Measurements from ENCODE around the gene PROS1. TPM values are rescaled to one million over a fixed set of nuclear protein-coding genes. Genes with fewer than 3 reads are reported as not detected.
A peak's percentile ranks its signal among the peaks of the same experiment; 100 is the strongest.

Gene PROS1
- total RNA-seq, 1 donor from 2014 or later, result 49.5 TPM

DNA sequence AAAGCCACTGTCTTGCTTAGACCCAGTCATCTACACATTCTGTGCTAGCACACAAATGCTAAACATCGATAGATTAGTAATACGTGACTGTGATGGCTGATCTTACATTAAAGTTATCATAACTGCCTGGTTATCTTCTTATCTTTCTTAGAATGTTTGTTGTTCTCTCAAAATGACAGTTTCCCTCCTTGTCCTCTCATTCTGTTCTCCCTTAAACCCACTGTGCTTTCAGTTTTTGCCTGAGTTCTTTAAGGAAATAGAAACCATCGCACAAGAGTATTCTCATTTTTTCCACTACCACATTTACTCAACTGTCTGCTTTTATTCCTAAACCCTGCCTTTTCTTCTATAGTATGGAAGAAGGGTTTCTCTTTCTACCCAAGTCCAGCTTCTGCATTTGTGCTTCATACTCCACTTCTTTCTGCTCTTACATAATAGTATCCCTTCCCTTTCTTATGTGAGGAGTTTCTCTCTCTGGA lies 37.6 kb upstream of the PROS1 start:
- Histone ChIP-seq H3K27me3 (ENCODE audit: low read depth) (no peaks in the 10 kb centered on the region), H3K4me3 (no peak overlapping the region), H3K9me3 (no peaks in the 10 kb centered on the region), H3K27ac (no peak overlapping the region), H3K4me1 (no peaks in the 10 kb centered on the region), H3K36me3 (no peaks in the 10 kb centered on the region)
- ATAC-seq (peak; percentile 30 to 32), DNase-seq (no peak)
- TF ChIP-seq, protein P1, sequence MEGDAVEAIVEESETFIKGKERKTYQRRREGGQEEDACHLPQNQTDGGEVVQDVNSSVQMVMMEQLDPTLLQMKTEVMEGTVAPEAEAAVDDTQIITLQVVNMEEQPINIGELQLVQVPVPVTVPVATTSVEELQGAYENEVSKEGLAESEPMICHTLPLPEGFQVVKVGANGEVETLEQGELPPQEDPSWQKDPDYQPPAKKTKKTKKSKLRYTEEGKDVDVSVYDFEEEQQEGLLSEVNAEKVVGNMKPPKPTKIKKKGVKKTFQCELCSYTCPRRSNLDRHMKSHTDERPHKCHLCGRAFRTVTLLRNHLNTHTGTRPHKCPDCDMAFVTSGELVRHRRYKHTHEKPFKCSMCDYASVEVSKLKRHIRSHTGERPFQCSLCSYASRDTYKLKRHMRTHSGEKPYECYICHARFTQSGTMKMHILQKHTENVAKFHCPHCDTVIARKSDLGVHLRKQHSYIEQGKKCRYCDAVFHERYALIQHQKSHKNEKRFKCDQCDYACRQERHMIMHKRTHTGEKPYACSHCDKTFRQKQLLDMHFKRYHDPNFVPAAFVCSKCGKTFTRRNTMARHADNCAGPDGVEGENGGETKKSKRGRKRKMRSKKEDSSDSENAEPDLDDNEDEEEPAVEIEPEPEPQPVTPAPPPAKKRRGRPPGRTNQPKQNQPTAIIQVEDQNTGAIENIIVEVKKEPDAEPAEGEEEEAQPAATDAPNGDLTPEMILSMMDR (IDR thresholded peaks at IDR 0.05), result no peak
- intact Hi-C loops (cut with DNase I), result no loop called here

DNA sequence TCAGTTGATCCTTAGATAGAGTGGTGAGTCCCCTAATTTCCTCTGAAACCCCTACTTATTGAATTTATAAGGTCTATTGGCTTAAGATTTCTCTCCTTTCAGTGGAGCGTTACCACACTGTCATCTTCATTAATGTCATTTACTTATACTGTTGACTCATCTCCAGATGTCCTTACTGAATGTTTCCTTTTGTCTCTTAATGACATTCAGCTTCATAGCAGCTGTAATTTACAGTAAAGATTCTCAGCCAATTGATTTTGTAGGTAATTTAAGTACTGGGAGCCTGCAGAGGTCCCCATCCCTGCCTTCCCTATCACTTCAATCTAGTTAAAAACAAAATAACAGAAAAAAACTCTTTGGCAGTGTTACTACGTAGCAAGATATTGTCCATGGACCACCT lies 35.9 kb upstream of the PROS1 start:
- Histone ChIP-seq H3K4me1 (peaks cover 8% of the 10 kb centered on the region), H3K27me3 (ENCODE audit: low read depth) (no peaks in the 10 kb centered on the region), H3K27ac (no peak overlapping the region), H3K4me3 (no peak overlapping the region), H3K9me3 (no peaks in the 10 kb centered on the region), H3K36me3 (no peaks in the 10 kb centered on the region)
- TF ChIP-seq, protein P1 (IDR thresholded peaks at IDR 0.05), result no peak
- ATAC-seq, result no peak
- intact Hi-C loops (cut with DNase I), result no loop called here
- DNase-seq, result no peak

DNA sequence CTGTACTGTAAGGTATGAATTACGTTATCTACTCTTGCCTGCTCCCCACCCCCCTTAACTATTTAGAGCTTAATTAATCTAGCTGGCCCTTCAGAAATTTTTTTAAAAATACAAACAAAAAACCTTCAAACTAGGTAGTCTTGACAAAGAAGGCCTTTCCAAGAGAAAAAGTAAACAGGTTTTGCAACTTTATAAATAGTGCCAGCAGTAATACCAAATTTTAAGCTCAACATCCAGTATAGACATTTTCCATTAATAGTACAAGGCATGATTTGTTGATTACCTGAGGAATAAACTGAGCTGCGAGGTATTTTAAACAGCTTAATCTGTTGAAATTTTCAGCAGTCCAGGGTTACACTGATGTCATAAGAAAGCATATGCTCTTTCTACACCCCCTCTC lies 34.6 kb upstream of the PROS1 start:
- ATAC-seq, result no peak
- intact Hi-C loops (cut with DNase I), result no loop called here
- TF ChIP-seq, protein P1 (IDR thresholded peaks at IDR 0.05), result no peak

DNA sequence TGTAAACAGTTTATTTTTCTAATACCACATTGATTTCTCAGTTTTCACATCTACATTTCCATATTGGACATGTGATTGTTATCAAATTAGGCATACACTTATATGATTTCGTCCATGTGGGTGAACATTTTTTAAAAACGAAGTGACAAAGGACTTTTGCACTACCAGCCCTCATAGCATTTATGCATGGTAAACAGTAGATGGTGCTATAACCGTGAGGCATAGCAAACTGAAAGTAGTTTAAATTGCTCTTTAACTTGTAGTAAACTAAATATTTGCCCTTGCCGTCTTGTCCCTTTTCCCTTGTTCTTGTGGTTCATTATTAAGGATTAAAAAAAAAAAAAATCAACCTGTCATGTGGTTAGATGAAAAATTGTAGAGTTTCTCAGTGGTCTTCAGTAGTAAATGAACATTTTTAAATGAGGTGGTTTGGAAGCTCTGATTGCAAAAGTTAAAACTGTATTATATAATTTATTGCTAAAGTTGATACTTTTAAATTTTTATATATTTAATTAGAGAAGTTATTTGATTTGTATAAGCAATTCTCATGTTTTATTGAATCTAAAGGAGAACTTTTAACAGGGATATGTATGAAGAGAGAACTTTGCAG lies 30.7 kb upstream of the PROS1 start:
- intact Hi-C loops (cut with DNase I), result no loop called here
- TF ChIP-seq, protein P1 (IDR thresholded peaks at IDR 0.05), result peak; percentile 78
- DNase-seq (no peak), ATAC-seq (peak; percentile 69 to 80)
- Histone ChIP-seq H3K27ac (peak overlapping the region; percentile 0), H3K4me3 (peak overlapping the region; percentile 31), H3K4me1 (peaks cover 8% of the 10 kb centered on the region), H3K9me3 (no peaks in the 10 kb centered on the region), H3K27me3 (ENCODE audit: low read depth) (no peaks in the 10 kb centered on the region), H3K36me3 (no peaks in the 10 kb centered on the region)

More for the DNA sequence above, 34.6 kb upstream of the PROS1 start:
- Histone ChIP-seq H3K27me3 (ENCODE audit: low read depth) (no peaks in the 10 kb centered on the region), H3K27ac (no peak overlapping the region), H3K36me3 (no peaks in the 10 kb centered on the region), H3K4me1 (peaks cover 8% of the 10 kb centered on the region), H3K4me3 (no peak overlapping the region), H3K9me3 (no peaks in the 10 kb centered on the region)
- no peak for DNase-seq

DNA sequence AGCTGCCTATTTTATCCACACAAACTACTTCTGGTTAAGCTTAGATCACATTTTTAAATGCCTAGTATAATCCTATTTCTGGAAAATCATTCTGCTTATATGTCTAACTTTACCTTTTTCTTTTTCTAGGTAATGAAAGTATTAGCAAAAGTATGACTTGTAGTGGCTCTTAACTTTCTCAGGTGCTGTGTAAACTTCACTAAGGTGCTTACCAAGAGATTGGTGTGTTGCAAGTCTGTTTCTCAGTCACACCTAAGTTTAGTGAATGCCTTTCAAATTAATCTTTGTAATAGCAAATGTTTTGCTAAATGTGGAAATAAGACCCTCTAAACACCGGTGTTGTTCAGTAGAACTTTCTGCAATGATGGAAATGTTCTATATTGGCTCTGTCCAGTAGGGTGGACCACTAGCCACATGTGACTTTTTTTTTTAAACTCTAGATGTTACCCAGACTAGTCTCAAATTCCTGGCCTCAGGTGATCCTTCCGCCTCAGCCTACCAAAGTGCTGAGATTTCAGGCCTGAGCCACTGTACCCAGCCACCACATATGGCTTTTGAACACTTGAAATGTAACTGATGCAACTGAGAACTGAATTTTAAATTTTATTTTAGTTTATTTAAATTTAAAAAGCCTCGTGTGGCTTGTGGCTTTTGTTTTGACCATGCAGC lies 28.3 kb upstream of the PROS1 start:
- Histone ChIP-seq H3K4me3 (no peak overlapping the region), H3K36me3 (peaks cover 5% of the 10 kb centered on the region), H3K27ac (peak overlapping the region; percentile 59), H3K4me1 (peaks cover 8% of the 10 kb centered on the region), H3K9me3 (no peaks in the 10 kb centered on the region), H3K27me3 (ENCODE audit: low read depth) (no peaks in the 10 kb centered on the region)
- TF ChIP-seq, protein P1 (IDR thresholded peaks at IDR 0.05), result no peak
- intact Hi-C loops (cut with DNase I), result no loop called here
- no peak for DNase-seq
- peak; percentile 83 to 90 for ATAC-seq

All from lower lobe of right lung (tissue), 2 donors.